Adrenal gland (tissue), 12 donors: ENCODE measurements around the gene VDAC1. TPM values are rescaled to one million over a fixed set of nuclear protein-coding genes. Genes with fewer than 3 reads are reported as not detected.

Experiments
- DNase-seq, 7 donors: peaks; one replicate each; pipeline ENCODE4 v3.0.0-alpha.2; 2019 to 2020
- H3K27ac ChIP-seq, 5 donors: fragments of 200-600 bp; sonication (generic) in 4 of 5; 1 replicate in 3 of 5; 2 replicates in 2 of 5; pipeline versions ENCODE4 v1.5.1 to v1.8.0; 2016 to 2020; ENCODE audit warnings: mild to moderate bottlenecking in 1 of 5
- H3K27me3 ChIP-seq: fragments of 200-600 bp; 2 replicates; pipeline ENCODE4 v1.8.0; 2021
- H3K36me3 ChIP-seq, 2 donors: fragments of 200-600 bp; replicated peaks in 1 of 2; 1 replicate in 1 of 2; 2 replicates in 1 of 2; pipeline versions ENCODE4 v1.5.1 to v1.8.0; 2018 to 2022
- H3K4me1 ChIP-seq, 2 donors: fragments of 200-600 bp; replicated peaks in 1 of 2; 1 replicate in 1 of 2; 2 replicates in 1 of 2; pipeline versions ENCODE4 v1.5.1 to v1.8.0; 2018 to 2021
- H3K4me3 ChIP-seq, 4 donors: fragments of 200-600 bp; sonication (generic) in 3 of 4; one replicate each; pipeline ENCODE4 v1.5.1; 2016 to 2018
- H3K9me3 ChIP-seq, 3 donors: fragments of 200-600 bp; sonication (generic) in 1 of 3; replicated peaks in 1 of 3; 1 replicate in 2 of 3; 2 replicates in 1 of 3; pipeline versions ENCODE4 v1.5.1 to v1.8.0; 2016 to 2021
- CTCF ChIP-seq, 6 experiments: fragments of 450-650 bp in 4 of 6; fragments of 200-600 bp in 2 of 6; sonication (generic) in 1 of 6; IDR thresholded peaks; 1 replicate in 5 of 6; 2 replicates in 1 of 6; pipeline versions ENCODE4 v1.5.1 to v1.8.0; 2016 to 2021; ENCODE audit warnings: antibody characterized with exemption in 6 of 6, mild to moderate bottlenecking in 2 of 6, moderate library complexity in 1 of 6
- POLR2A ChIP-seq, 2 donors: fragments of 450-650 bp; IDR thresholded peaks; one replicate each; pipeline ENCODE4 v1.6.1; 2017; ENCODE audit warnings: antibody characterized with exemption in 2 of 2, mild to moderate bottlenecking in 2 of 2, moderate library complexity in 1 of 2
- WGBS, 4 donors: extraction: QIAGEN DNeasy Blood & Tissue Kit in 2 of 4; methylation state at CpG; one replicate each; pipeline versions ENCODE4 v1.1.5 to v1.1.7; 2013 to 2017; 5-methylcytosine and 5-hydroxymethylcytosine counted together
- intact Hi-C, 2 donors: fragments of 100-400 bp; cut with DNase I; formaldehyde crosslinking; loops; one replicate each; pipeline versions ENCODE4 v1.14.1 to v1.15.0; 2022 to 2023
- polyA plus RNA-seq, 3 donors: library from polyadenylated mRNA; stranded (reverse); fragments of 200-250 nt in 2 of 3; fragments of 350-450 nt in 1 of 3; fragmentation: Illumina TruSeq in 1 of 3; extraction: RNeasy Lipid Tissue Mini Kit (QIAGEN cat#74804) in 1 of 3; gene quantifications; one replicate each; pipeline ENCODE4 v1.2.3, GENCODE V29; 2013 to 2014
- total RNA-seq, 9 donors: library from RNA; depleted of rRNA in 4 of 9; stranded (reverse); fragments of >200 nt in 4 of 9; fragments of 120-200 nt in 1 of 9; fragmentation: NEBNext Ultra II Directional in 1 of 9; extraction: Animal tissue kit (Norgen Biotek cat#: 25700) in 1 of 9; gene quantifications; one replicate each; pipeline versions ENCODE4 v1.1.0 to v1.2.4, GENCODE V29; 2013 to 2023
- donor health status: healthy with polysubstance abuse.
- donor health status: Bipolar disorder and iron deficiency.
- donor health status: DM: yes; HTN: yes; CAD: no.
- donor health status: DM: no; HTN: no; CAD: no.
- donor health status: DM: no; HTN: no; CAD: no.
- donor health status: DM: yes; HTN: yes; CAD: no.

Gene VDAC1
- total and polyA plus RNA-seq, 12 donors, result 66.0 to 476 (median 136) TPM

DNA sequence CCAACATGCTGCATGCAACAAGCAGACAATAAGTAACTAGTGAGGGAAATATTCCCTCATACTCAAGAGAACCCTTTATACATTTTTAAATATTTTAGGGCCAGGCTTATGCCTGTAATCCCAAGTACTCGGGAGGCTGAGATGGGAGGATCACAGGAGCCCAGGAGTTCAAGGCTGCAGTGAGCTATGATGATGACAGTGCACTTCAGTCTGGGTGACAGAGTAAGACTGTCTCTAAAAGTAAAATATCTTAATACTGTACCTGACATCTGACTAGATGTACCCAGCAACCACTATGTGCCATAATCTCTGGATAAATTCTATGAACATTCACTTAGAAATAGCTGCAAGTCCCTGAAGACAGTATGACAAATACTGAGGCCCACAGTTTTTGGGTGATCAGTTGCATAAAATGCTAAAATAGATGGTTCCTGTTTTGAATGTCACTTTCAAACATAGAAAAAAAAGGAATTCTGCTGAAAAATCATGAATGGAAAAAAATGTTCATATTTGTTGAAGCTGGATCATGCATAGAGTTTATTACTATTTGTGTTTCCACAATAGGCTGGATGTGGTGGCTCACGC is 34.4 kb downstream of the VDAC1 start:
- Histone ChIP-seq H3K27me3 (no peaks in the 10 kb centered on the region), H3K36me3 (peaks cover 0 to 44% of the 10 kb centered on the region in 2 donors), H3K4me3 (no peak overlapping the region), H3K4me1 (peaks cover 14 to 20% of the 10 kb centered on the region in 2 donors), H3K27ac (peak overlapping the region in 3 of 5 donors; percentile 13 to 93 (median 21)), H3K9me3 (no peaks in the 10 kb centered on the region)
- WGBS, 4 donors, result 69 to 80% (median 72%) methylated on average over 2 of the region's 2 CpGs
- intact Hi-C loops, result no loop called here
- peak in 1 of 7 donors; percentile 28 for DNase-seq
- no peak for TF ChIP-seq POLR2A (IDR thresholded peaks at IDR 0.05)
- TF ChIP-seq CTCF (IDR thresholded peaks at IDR 0.05), result no peak

DNA sequence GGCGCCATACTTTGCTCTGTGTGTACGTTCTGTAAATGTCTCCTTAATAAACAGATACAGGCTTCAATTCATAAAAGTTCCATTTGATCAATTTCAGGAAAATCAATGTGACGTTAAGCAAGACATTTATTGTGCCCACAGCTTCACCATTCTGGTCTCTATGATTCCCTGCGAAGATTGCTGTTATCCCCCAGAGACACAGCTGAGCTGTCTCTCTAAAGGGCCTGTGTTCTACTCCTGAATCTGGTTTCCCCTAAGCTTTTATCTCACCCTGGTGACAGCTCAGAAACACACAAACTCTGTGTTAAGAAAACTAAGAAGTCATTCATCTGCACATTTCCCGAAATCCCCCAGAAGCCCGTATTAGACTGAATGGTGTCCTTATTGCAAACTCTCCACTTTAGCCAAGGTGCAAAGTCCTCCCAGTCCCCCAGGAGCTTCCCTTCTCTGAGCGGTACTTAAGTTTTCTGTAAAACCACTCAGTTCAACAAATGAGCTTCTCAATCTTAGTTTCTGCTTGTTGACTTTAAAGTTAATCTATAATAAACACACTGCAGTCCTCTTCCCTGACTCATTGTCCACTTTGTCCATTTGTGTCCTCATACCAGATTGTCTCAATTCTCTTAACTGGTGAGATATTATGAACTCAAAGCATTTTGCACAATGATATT is 35.0 kb downstream of the VDAC1 start:
- peak in 1 of 7 donors; percentile 46 for DNase-seq
- no peak overlapping the region for H3K4me3 ChIP-seq
- H3K9me3 ChIP-seq, result no peaks in the 10 kb centered on the region
- intact Hi-C loops, result no loop called here
- 81 to 91% (median 87%) methylated on average over 7 of the region's 7 CpGs for WGBS, 4 donors
- H3K27ac ChIP-seq, result peak overlapping the region in 2 of 5 donors; percentile 37 to 93
- H3K36me3 ChIP-seq, result peaks cover 0 to 38% of the 10 kb centered on the region in 2 donors
- no peaks in the 10 kb centered on the region for H3K27me3 ChIP-seq
- peaks cover 14 to 20% of the 10 kb centered on the region in 2 donors for H3K4me1 ChIP-seq
- TF ChIP-seq CTCF (IDR thresholded peaks at IDR 0.05), result no peak

DNA sequence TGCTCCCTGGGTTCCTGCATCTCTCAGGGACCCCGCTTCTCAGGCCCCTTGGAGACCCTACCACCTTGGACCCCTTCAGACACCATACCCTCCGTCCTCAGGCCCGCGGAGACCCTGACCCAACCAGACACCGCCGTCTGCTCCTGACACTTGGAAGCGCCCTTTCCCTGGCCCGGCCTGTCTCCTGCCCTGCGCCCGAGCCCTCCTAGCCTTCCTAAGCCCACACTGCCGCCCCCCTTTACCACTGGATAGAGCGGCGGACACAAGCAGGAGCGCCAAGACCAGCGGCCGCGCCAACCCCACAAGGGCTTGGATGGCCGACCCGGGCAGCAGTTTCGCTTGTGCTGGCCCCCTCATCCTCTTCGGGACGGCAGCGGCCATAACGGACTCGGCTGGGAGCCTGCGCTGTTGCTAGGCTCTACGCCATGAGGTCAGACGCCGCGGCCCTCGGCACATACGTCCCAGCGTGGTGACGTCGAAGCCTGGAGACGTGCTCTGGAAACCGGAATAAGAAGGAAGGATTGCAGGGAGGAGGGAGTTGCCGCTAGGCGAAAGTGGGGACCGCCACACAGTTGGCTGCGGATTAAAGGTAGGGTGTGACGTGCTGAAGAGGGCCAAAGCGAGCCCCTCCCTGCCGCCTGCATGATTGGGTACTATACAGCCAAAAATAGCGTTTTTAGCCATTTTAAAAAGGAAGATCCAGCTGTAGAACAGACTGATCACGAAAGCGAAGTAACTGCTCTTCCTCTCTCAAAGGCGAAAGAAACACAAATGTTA is 36.4 kb downstream of the VDAC1 start, which contains the start of gene C5orf15:
Gene C5orf15 (minus strand): TSS at position 422 of the 777 bp plus-strand sequence. CDS start 41 bp downstream, at position 381.
- WGBS, 4 donors, result 0 to 1% (median 1%) methylated on average over 17 to 48 of the region's 48 CpGs
- peak; percentile 94 to 99 (median 98) for DNase-seq
- H3K4me3 ChIP-seq, result peak within 1 kb of the TSS; percentile 59 to 97 (median 68)
- no peaks in the 10 kb centered on the region for H3K9me3 ChIP-seq
- peaks cover 14 to 21% of the 10 kb centered on the region in 2 donors for H3K4me1 ChIP-seq
- peak within 1 kb of the TSS; percentile 67 to 95 (median 80) for H3K27ac ChIP-seq
- H3K27me3 ChIP-seq, result no peaks in the 10 kb centered on the region
- TF ChIP-seq CTCF (IDR thresholded peaks at IDR 0.05) (peak in 3 of 6 experiments; percentile 31 to 51 (median 45)), POLR2A (IDR thresholded peaks at IDR 0.05) (peak; percentile 73 to 91)
- peaks cover 0 to 24% of the 10 kb centered on the region in 2 donors for H3K36me3 ChIP-seq
- intact Hi-C loops, result no loop called here

- peak overlapping the region; percentile 59 to 97 (median 68) for H3K4me3 ChIP-seq
- intact Hi-C loops, result no loop called here
- H3K4me1 ChIP-seq, result peaks cover 14 to 27% of the 10 kb centered on the region in 2 donors
- 1 to 3% (median 2%) methylated on average over 12 of the region's 12 CpGs for WGBS, 4 donors
- TF ChIP-seq CTCF (IDR thresholded peaks at IDR 0.05), result no peak
- TF ChIP-seq POLR2A (IDR thresholded peaks at IDR 0.05), result no peak
- no peaks in the 10 kb centered on the region for H3K27me3 ChIP-seq
- peaks cover 0 to 17% of the 10 kb centered on the region in 2 donors for H3K36me3 ChIP-seq
- peak overlapping the region; percentile 67 to 95 (median 80) for H3K27ac ChIP-seq
- DNase-seq, result peak in 3 of 7 donors; percentile 36 to 43 (median 43)
- H3K9me3 ChIP-seq, result no peaks in the 10 kb centered on the region
Observed at GRCh38 chr5:133967698-133968203, 37.0 kb downstream of the VDAC1 start.
